ENCODE results near the gene HSPA9.
"Not testable (repeated sequence)": the region's sequence is repeated elsewhere in the genome, so short reads cannot be mapped to it uniquely, and the experiment has no call there.

Gene HSPA9

DNA sequence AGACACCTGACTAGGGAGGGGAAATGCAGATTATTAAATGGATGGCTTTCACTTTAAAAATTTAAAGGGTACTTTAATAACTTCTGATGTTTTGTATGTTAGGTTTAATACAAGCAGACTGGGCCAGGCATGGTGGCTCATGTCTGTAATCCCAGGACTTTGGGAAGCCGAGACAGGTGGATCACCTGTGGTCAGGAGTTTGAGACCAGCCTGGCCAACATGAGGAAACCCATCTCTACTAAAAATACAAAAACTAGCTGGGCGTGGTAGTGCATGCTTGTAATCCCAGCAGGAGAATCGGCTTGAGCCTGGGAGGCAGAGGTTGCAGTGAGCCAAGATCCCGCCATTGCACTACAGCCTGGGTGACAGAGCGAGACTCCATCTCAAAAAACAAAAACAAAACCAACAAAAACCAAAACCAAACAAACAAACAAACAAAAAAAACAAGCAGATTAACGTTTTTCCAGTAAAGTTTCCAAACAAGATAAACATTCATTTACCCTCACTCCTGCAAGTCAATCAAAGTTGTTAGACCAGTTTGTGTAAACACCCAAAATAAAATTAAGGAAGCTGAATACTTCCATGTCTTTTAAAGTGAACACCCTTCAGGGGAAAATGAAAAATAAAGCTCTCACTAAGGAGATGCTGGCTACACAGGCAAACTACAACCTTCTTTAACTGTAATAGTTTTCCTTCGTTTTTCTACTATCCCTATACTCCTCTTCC, 46.3 kb downstream of the HSPA9 start:
- no peak for DNase-seq

DNA sequence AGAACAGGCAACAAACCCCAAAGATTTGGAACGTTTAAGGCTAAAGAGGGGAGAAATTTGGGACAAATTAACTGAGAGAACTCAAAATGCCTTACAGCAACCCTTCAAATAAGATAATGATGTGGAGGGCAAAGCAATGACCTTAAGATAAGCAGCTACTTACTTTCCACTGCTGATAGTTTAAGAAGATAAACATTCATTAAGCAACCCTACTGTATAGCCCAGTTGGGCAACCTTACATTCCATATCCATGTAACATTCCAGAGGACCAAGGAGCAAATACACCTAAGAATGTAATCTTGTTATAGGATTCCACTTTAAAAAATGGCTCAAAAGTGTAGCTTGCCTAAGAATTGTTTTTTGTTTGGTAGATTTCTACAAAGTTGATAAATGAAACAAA, 47.0 kb downstream of the HSPA9 start:
- no peak for DNase-seq

DNA sequence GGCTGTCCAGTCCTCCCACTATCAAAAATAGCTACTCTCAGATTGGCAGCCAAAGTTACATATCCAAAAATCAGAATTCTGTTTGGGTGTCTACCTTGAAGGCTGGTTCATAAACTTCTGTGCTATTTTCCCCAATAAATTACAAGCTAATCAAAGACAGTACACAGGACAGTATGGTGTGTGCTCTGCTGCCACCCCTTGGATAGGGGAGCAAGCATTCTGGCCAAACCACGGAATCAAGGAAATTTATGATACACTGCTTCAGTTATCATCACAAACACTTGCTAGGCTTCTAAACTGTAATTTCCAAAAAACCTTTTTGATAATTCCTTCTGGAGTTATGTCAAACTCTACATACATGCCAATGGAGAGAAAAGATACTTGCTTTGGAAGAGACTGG, 48.0 kb downstream of the HSPA9 start:
- DNase-seq, result no peak

DNA sequence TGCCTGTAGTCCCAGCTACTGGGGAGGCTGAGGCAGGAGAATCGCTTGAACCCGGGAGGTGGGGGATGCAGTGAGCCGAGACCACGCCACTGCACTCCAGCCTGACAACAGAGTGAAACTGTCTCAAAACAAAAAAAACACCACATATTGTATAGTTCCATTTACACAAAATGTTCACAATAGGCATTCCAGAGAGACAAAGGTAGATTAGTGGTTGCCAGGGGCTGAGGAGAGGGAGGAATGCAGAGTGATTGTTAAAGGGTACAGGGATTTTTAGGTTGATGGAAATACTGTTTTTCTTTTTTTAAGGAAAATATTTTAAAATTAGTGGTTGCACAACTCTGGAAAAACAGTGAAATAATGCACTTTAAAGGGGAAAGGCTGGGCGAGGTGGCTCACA, 51.8 kb downstream of the HSPA9 start:
- no peak for DNase-seq

DNA sequence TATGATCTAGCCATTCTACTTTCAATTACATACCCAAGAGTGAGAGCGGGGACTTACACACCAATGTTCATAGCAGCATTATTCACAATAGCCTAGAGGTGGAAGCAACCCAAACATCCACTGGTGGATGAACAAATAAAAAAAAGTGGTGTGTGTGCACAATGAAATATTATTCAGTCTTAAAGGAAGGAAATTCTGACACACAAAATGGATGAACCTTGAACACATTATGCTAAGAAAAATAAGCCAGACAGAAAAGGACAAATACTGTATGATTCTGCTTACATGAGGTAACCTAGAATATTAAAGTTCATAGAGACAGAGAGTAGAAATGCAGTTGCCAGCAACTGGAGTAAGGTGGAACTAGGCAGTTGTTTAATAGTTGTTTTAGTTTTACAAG, 54.2 kb downstream of the HSPA9 start:
- no peak for DNase-seq

DNA sequence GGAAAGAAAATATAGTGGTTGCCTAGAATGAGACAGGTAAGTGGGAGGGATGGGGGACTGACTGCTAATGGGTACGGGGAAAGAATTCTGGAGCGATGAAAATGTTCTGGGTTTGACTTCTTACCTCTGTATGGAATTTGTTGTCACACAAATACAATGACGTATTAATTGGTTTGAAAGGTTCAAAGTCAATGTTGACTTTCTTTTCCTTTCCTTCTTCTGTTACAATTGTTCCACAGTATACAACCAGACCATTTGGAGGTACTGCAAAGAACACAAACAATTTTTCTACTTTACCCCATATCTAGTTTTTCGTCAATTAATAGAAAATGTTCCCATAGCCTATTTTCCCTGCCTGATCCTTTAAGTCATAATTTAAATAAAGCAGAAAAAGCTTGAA, 57.8 kb downstream of the HSPA9 start:
- no peak for DNase-seq

DNA sequence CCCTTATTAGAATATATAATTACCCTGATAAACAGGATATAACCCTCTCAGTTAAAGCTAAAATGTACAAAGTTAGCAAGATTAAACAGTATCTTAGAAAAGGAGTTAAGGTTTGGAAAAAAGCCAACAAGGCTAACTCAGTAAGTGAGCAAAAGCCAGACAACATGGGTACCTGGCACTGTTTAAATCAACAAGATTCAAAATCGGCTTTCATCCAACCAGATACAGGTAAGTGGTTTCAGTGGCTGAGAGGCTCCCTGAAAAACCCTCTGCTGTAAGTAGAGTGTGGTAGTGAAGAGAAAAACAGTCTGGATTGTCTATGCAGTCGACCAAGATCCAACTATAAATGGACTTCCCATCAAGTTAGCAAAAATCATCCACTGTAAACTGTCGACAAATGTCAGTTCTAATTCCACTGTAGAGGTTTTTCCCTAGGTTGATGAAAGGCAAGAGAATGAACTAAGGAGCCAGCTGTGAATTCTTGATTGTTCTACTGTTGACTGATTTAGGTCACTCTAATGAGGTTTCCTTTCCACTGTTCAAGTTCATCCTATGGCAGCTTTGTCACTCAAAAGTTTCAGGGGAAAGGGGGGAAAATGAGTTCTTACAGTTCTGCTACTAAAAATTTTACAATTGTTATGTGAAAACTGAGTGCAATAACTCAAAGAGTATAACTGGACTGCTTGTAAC, 59.5 kb downstream of the HSPA9 start:
- DNase-seq, result no peak

DNA sequence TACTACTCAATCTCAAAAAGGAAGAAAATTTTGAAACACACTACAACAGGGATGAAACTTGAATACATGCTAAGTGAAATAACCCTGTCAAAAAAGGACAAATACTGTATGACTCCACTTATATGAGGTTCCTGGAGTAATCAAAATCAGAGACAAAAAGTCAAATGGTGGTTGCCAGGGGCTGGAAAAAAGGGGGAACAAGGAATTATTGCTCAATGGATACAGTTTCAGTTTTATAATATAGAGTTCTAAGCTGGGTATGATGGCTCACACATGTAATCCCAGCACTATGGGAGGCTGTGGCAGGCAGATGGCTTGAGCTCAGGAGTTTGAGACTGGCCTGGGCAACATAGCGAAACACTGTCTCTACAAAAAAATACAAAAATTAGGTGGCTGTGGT, 61.2 kb downstream of the HSPA9 start:
- DNase-seq, result no peak

DNA sequence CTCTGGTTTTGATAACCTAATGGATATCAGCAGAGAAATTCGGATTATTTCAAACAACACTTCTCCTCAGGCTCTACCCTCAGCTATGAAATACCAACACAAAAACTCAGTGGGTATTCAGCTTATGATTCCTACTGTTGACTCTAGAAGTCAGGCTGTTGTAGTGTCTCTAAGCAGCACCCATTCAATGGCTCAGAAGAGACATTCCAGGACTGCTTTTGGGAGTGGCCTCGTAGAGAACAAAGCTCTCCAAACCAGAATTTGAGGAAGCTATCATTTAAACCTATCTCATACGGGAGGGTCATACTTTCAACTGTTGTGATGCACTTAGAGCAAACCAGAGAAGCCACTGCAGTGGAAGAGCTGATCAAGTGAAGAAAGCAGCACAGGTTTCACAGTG, 66.2 kb downstream of the HSPA9 start:
- no peak for DNase-seq

DNA sequence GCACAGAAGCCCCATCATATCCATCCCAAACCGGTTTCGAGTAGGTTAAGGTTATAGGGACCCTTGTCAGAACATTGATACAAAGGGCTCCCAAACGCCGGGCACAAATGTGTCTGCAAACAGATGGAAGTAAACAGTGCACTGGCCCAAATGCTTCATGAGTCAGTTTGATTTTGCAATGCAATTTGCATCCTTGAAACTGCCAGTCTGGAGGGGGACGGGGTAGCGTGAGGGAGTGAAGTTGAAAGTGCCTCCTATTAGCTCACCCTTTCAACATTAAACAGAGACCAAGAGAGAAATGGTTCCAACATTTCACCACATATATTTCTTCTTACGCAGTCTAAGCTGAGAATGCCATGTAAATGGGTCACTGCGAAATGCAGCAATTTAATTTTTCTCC, 67.7 kb downstream of the HSPA9 start:
- not testable (repeated sequence) for DNase-seq

DNA sequence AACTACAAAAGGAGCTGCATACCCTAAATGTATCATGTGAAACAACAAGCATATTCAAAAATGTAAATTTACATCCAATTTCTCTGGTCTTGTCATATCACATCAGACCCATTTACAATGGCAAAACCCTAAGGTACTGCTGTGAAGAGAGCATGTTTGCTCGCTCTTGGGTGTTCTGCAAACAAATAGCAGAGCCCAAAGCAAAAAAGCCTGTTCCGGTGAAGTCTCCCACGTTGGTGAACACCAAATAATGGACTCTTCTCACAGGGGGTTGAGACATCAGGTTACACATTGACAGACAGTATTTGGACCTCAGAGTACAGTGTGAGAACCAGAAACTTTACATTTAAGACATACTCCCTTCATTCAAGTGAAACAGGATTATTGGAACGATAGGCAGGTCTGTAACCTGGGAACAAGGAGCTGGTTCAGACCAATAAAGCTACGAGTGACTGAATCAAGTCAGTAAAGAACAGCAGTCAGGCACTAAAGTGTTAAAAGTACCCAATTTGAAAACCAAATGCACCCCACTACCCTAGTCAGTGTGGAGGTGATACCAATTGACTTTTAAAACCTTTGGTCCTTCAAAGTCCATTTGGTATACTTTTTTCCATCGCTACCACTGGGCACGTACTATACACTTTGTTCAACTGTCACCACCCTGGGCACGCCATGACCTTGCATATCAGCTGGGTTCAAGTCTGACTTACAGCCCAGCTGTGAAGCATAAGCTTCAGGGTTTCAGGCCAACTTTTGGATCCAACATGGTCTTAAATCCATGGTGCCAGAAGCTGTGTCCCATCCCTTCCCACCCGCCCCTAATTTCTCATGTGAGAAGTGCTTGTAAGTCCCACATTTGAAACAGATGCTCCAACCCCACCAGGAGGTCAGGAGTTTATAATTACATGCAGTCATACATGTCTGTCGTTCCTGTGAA, 68.6 kb downstream of the HSPA9 start:
- no peak for DNase-seq

DNA sequence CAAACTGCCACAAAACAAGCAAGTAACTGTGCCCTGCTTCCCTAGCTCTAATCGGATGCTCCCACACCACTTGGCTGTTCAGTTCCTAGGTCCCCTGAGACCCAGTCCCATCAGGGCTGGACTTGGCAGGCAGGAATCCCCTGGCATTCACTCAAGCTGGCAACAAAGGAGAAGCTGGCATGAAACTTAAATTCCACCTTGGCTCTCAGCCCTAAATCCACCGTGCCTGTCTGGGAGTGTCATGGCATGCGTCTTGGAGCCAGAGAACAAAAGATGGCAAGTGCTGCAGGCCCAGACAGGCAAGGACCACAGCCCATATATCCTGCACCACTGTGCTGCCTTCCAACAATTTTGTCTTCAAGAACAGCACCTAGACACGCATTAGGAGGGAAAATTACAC, 70.4 kb downstream of the HSPA9 start:
- DNase-seq, result no peak
